GM12875 (cell line): ENCODE results near the gene IGSF9.

Experiments
- H3K4me3 ChIP-seq: one replicate; pipeline ENCODE4 v1.5.1; 2011; ENCODE audit warnings: low read depth, low read length, control low read depth
- CTCF ChIP-seq: IDR thresholded peaks from 2 replicates; pipeline ENCODE4 v1.5.1; 2011; ENCODE audit warnings: low read depth, mild to moderate bottlenecking, control low read depth, inconsistent platforms, low read length, moderate library complexity, borderline replicate concordance; ENCODE audit not compliant: insufficient read depth

The IGSF9 gene

GRCh38 chr1:159919236-159919865 is 26.1 kb downstream of the IGSF9 start:
- no peak overlapping the region for H3K4me3 ChIP-seq
- no peak for TF ChIP-seq CTCF

GRCh38 chr1:159918352-159919200 is 26.8 kb downstream of the IGSF9 start:
- no peak overlapping the region for H3K4me3 ChIP-seq

GRCh38 chr1:159917533-159918351 is 27.7 kb downstream of the IGSF9 start:
- no peak overlapping the region for H3K4me3 ChIP-seq
- no peak for TF ChIP-seq CTCF

More at GRCh38 chr1:159918352-159919200, 26.8 kb downstream of the IGSF9 start:
- no peak for TF ChIP-seq CTCF

- TF ChIP-seq CTCF, result no peak
- H3K4me3 ChIP-seq, result no peak overlapping the region
Measured at GRCh38 chr1:159916242-159917051, 29.0 kb downstream of the IGSF9 start.

- no peak for TF ChIP-seq CTCF
- no peak overlapping the region for H3K4me3 ChIP-seq
Measured at GRCh38 chr1:159915571-159916241, 29.7 kb downstream of the IGSF9 start.
